Psoas muscle (tissue), 8 donors: ENCODE measurements around the gene PC. TPM values are rescaled to one million over a fixed set of nuclear protein-coding genes. Genes with fewer than 3 reads are reported as not detected.

ENCODE experiments used
- ATAC-seq, 4 donors: fragments of 200-7000 bp; cut with Tn5 transposase; one replicate each; pipeline ENCODE4 v1.9.1; 2020; ENCODE audit warnings: moderate library complexity in 3 of 4, mild to moderate bottlenecking in 2 of 4
- DNase-seq, 2 donors: peaks; one replicate each; pipeline ENCODE4 v3.0.0-alpha.2; 2020
- H3K27ac ChIP-seq: fragments of 200-600 bp; one replicate; pipeline ENCODE4 v1.8.0; 2022
- H3K27me3 ChIP-seq, 3 donors: fragments of 200-600 bp in 1 of 3; one replicate each; pipeline versions ENCODE4 v1.6.1 to v1.8.0; 2013 to 2022; ENCODE audit warnings: low read length in 2 of 3, mild to moderate bottlenecking in 2 of 3, moderate library complexity in 1 of 3; ENCODE audit not compliant: insufficient read depth in 3 of 3
- H3K36me3 ChIP-seq, 2 donors: fragments of 200-600 bp in 1 of 2; one replicate each; pipeline versions ENCODE4 v1.6.1 to v1.8.0; 2013 to 2022; ENCODE audit warnings: low read depth in 1 of 2, mild to moderate bottlenecking in 1 of 2, moderate library complexity in 1 of 2; ENCODE audit not compliant: insufficient read depth in 1 of 2
- H3K4me1 ChIP-seq: fragments of 200-600 bp; one replicate; pipeline ENCODE4 v1.8.0; 2022
- H3K4me3 ChIP-seq: fragments of 200-600 bp; one replicate; pipeline ENCODE4 v1.8.0; 2022; ENCODE audit warnings: mild to moderate bottlenecking
- H3K9me3 ChIP-seq: fragments of 200-600 bp; one replicate; pipeline ENCODE4 v1.8.0; 2022
- WGBS, 3 donors: extraction: QIAGEN DNeasy Blood & Tissue Kit; methylation state at CpG; one replicate each; pipeline versions ENCODE4 v1.1.6 to v1.1.7; 2013; 5-methylcytosine and 5-hydroxymethylcytosine counted together
- intact Hi-C, 2 donors: fragments of 100-400 bp; cut with DNase I; formaldehyde crosslinking; loops; one replicate each; pipeline versions ENCODE4 v1.11.0 to v1.14.2; 2022
- polyA plus RNA-seq, 3 donors: library from polyadenylated mRNA; stranded (reverse); fragments of 200-250 nt; gene quantifications; one replicate each; pipeline ENCODE4 v1.2.3, GENCODE V29; 2013
- total RNA-seq, 4 donors: library from RNA; stranded (reverse); fragmentation: NEBNext Ultra II Directional in 2 of 4; extraction: Animal tissue kit (Norgen Biotek cat#: 25700) in 2 of 4; gene quantifications; one replicate each; pipeline versions ENCODE4 v1.2.1 to v1.2.4, GENCODE V29; 2021 to 2023
- TF ChIP-seq, protein P1 (sequence below): fragments of 200-600 bp; IDR thresholded peaks from one replicate; pipeline ENCODE4 v1.8.0; 2022; ENCODE audit warnings: antibody characterized with exemption
- donor health status: healthy with polysubstance abuse.
- donor health status: DM: no; HTN: no; CAD: no; lungs with moderate emphysema.
- donor health status: Bipolar disorder and iron deficiency.
- donor health status: healthy.
- donor health status: DM: yes; HTN: yes; CAD: no.
- donor health status: DM: no; HTN: no; CAD: no.
- donor health status: DM: no; HTN: no; CAD: no.
- donor health status: DM: yes; HTN: yes; CAD: no.

PC gene
- total and polyA plus RNA-seq, 7 donors: 11.1 to 48.8 (median 18.3) TPM

GRCh38 chr11:66922551-66922950, 35.6 kb downstream of the PC start:
- Histone ChIP-seq H3K9me3 (no peaks in the 10 kb centered on the region), H3K4me1 (no peaks in the 10 kb centered on the region), H3K27ac (no peak overlapping the region), H3K4me3 (no peak overlapping the region), H3K27me3 (no peaks in the 10 kb centered on the region), H3K36me3 (no peaks in the 10 kb centered on the region)
- DNase-seq (no peak), ATAC-seq (no peak)
- TF ChIP-seq, protein P1, sequence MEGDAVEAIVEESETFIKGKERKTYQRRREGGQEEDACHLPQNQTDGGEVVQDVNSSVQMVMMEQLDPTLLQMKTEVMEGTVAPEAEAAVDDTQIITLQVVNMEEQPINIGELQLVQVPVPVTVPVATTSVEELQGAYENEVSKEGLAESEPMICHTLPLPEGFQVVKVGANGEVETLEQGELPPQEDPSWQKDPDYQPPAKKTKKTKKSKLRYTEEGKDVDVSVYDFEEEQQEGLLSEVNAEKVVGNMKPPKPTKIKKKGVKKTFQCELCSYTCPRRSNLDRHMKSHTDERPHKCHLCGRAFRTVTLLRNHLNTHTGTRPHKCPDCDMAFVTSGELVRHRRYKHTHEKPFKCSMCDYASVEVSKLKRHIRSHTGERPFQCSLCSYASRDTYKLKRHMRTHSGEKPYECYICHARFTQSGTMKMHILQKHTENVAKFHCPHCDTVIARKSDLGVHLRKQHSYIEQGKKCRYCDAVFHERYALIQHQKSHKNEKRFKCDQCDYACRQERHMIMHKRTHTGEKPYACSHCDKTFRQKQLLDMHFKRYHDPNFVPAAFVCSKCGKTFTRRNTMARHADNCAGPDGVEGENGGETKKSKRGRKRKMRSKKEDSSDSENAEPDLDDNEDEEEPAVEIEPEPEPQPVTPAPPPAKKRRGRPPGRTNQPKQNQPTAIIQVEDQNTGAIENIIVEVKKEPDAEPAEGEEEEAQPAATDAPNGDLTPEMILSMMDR: no peak
- intact Hi-C loops: no loop called here

GRCh38 chr11:66920978-66921784, 37.0 kb downstream of the PC start:
- Histone ChIP-seq H3K27ac (no peak overlapping the region), H3K27me3 (no peaks in the 10 kb centered on the region), H3K4me3 (peak overlapping the region; percentile 0), H3K4me1 (no peaks in the 10 kb centered on the region), H3K36me3 (no peaks in the 10 kb centered on the region), H3K9me3 (no peaks in the 10 kb centered on the region)
- TF ChIP-seq, protein P1: no peak
- ATAC-seq (peak in 3 of 4 donors; percentile 39 to 70 (median 49)), DNase-seq (no peak)
- intact Hi-C loops: no loop called here
- WGBS, 3 donors: 51 to 71% (median 66%) methylated on average over 18 of the region's 18 CpGs

DNA sequence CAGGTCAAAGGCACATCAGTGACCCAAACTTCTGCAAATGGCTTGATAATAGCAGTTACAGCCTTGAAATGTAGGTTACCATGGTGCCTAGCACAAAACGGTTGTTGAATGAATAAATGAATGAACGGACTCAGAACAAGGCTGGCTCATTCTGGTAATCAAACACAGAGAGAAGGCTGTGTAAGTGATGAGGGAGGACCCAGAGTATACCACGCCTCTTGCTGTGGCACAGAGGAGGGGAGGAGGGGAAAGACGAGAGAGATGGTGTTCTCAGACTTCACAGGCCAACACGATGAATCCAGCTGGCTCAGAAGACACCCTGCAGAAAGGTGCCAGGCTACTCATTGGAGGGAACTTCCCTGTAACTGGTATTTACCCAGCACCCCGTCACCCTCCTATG, 38.3 kb downstream of the PC start:
- WGBS, 3 donors: 51 to 77% (median 57%) methylated on average over 6 of the region's 6 CpGs
- intact Hi-C loops: no loop called here
- no peaks in the 10 kb centered on the region for H3K36me3 ChIP-seq
- no peak overlapping the region for H3K4me3 ChIP-seq
- DNase-seq: no peak
- H3K9me3 ChIP-seq: no peaks in the 10 kb centered on the region
- no peaks in the 10 kb centered on the region for H3K27me3 ChIP-seq
- H3K27ac ChIP-seq: no peak overlapping the region
- peak in 3 of 4 donors; percentile 27 to 61 (median 53) for ATAC-seq
- TF ChIP-seq, protein P1: no peak
- H3K4me1 ChIP-seq: no peaks in the 10 kb centered on the region

DNA sequence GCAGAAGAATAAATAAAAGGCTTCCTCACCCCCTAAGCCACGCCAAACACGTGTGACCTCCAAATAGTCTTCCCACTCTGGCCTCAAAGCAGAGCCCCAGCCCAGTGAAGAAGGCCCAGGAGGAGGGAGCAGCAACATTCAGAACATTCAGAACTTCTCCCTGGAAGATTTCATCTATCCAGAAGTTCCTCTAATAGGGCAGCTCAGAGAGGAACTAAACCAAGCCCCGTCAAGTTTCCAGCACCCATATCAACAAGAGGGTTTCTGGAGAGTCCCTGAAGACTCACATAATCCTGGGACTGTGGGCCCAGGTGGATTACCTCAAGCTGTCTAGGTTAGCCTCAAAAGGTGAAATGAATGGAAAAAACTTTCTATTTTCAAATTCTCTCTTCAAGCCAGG, 39.4 kb downstream of the PC start:
- no peak for DNase-seq
- WGBS, 3 donors: 88 to 95% (median 93%) methylated on average over 3 of the region's 3 CpGs
- no peaks in the 10 kb centered on the region for H3K9me3 ChIP-seq
- ATAC-seq: no peak
- H3K36me3 ChIP-seq: no peaks in the 10 kb centered on the region
- no peaks in the 10 kb centered on the region for H3K4me1 ChIP-seq
- intact Hi-C loops: no loop called here
- no peak overlapping the region for H3K4me3 ChIP-seq
- no peaks in the 10 kb centered on the region for H3K27me3 ChIP-seq
- TF ChIP-seq, protein P1: no peak
- no peak overlapping the region for H3K27ac ChIP-seq

DNA sequence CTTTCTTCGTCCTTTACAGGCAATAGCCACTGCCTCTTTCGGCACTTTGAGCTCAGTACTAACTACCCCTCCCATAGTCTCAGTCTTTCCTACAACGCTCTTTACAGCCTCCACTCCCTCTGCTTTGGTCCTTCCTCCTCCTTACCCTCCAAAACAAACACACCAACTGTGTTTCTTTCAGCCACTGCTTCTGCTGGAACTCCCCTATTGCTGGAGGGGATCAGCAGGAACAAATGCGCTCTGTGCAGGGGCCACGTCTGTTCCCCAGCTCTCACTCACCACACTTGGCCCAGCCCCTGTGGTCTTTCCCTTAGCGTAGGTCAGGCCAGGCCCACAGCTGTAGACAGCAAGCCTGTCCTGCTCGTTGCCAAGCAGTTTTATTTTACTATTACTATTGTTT, 42.3 kb downstream of the PC start:
- no peak overlapping the region for H3K4me3 ChIP-seq

More for the DNA sequence above, 42.3 kb downstream of the PC start:
- TF ChIP-seq, protein P1: no peak
- intact Hi-C loops: no loop called here
- no peak for ATAC-seq
- no peak for DNase-seq
- 77 to 84% (median 82%) methylated on average over 7 of the region's 7 CpGs for WGBS, 3 donors
- Histone ChIP-seq H3K27ac (no peak overlapping the region), H3K27me3 (no peaks in the 10 kb centered on the region), H3K9me3 (no peaks in the 10 kb centered on the region), H3K4me1 (no peaks in the 10 kb centered on the region), H3K36me3 (no peaks in the 10 kb centered on the region)
